GM12878 (cell line): Measurements from ENCODE around the gene TNFAIP8L2. TPM values are rescaled to one million over a fixed set of nuclear protein-coding genes. Genes with fewer than 3 reads are reported as not detected.

ENCODE experiments used
- ATAC-seq: fragments of 200-7000 bp; cut with Tn5 transposase; 3 replicates; pipeline ENCODE4 v1.9.1; 2020; ENCODE audit warnings: mild to moderate bottlenecking, moderate library complexity
- BruUV-seq: library from RNA; stranded (reverse); fragments of 400-500 nt; replicated peaks from 2 replicates; lab custom pipeline; 2021; lab: Mats Ljungman, UMichigan
- CTCF ChIA-PET: fragments of 300-600 bp; sonication (Branson Sonifier 250); formaldehyde crosslinking; extraction: SDS; loops from one replicate; lab custom pipeline; 2021; ENCODE audit warnings: inconsistent platforms; lab: Yijun Ruan, JAX
- POLR2A ChIA-PET: fragments of 350-600 bp; formaldehyde crosslinking; extraction: SDS; loops from one replicate; lab custom pipeline; 2021; ENCODE audit warnings: inconsistent platforms; lab: Charles Lee
- RAD21 ChIA-PET: fragments of 300-600 bp; sonication (Branson Sonifier 250); formaldehyde crosslinking; loops from one replicate; lab custom pipeline; 2023; ENCODE audit warnings: antibody characterized with exemption; ENCODE audit not compliant: unreplicated experiment; lab: Charles Lee
- SMC1A ChIA-PET: fragments of 300-600 bp; sonication (Branson Sonifier 250); formaldehyde crosslinking; loops from one replicate; lab custom pipeline; 2023; ENCODE audit not compliant: unreplicated experiment, uncharacterized antibody; lab: Charles Lee
- DNase-seq: peaks from one replicate; pipeline ENCODE4 v3.0.0-alpha.2; 2011; ENCODE audit warnings: low read depth, low spot score
- FAIRE-seq: peaks from 3 replicates; lab custom pipeline; 2011; peaks lifted over from hg19 to GRCh38; lab: Jason Lieb, UNC
- H2AFZ ChIP-seq: 2 replicates; pipeline ENCODE4 v1.6.0; 2011; ENCODE audit warnings: low read depth, low read length, control low read depth; ENCODE audit not compliant: control insufficient read depth
- H3K27ac ChIP-seq: 2 replicates; pipeline ENCODE4 v1.5.1; 2011; ENCODE audit warnings: control low read depth; ENCODE audit not compliant: control insufficient read depth, insufficient read depth
- H3K27me3 ChIP-seq, 2 experiments: replicated peaks in 1 of 2; 2 replicates each; pipeline versions ENCODE4 v1.6.0 to v1.6.1; 2011; ENCODE audit warnings: low read length in 1 of 2; ENCODE audit not compliant: control insufficient read depth in 2 of 2, insufficient read depth in 2 of 2
- H3K36me3 ChIP-seq, 2 experiments: 2 replicates each; pipeline ENCODE4 v1.5.1; 2011; ENCODE audit warnings: low read length in 1 of 2; ENCODE audit not compliant: control insufficient read depth in 2 of 2, insufficient read depth in 2 of 2
- H3K4me1 ChIP-seq: 2 replicates; pipeline ENCODE4 v1.6.1; 2011; ENCODE audit warnings: mild to moderate bottlenecking, low read length, moderate library complexity, mixed read lengths; ENCODE audit not compliant: control insufficient read depth, insufficient read depth
- H3K4me2 ChIP-seq: 2 replicates; pipeline ENCODE4 v1.6.0; 2011; ENCODE audit warnings: control low read depth; ENCODE audit not compliant: control insufficient read depth, insufficient read depth
- H3K4me3 ChIP-seq: fragments of 200-600 bp; sonication (generic); 2 replicates; pipeline ENCODE4 v1.5.1; 2016
- H3K79me2 ChIP-seq: 2 replicates; pipeline ENCODE4 v1.6.0; 2011; ENCODE audit warnings: low read length; ENCODE audit not compliant: control insufficient read depth, insufficient read depth
- H3K9ac ChIP-seq: 2 replicates; pipeline ENCODE4 v1.8.0; 2011; ENCODE audit warnings: low read length, control low read depth, mixed read lengths; ENCODE audit not compliant: control insufficient read depth, insufficient read depth
- H3K9me3 ChIP-seq: replicated peaks from 3 replicates; pipeline ENCODE4 v1.5.1; 2011; ENCODE audit warnings: mild to moderate bottlenecking, low read length; ENCODE audit not compliant: control insufficient read depth, insufficient read depth
- H4K20me1 ChIP-seq: 2 replicates; pipeline ENCODE4 v1.6.0; 2011; ENCODE audit not compliant: control insufficient read depth, insufficient read depth
- BCLAF1 ChIP-seq: fragments of 450-650 bp; IDR thresholded peaks from 2 replicates; pipeline ENCODE4 v1.6.1; 2017; ENCODE audit warnings: antibody characterized with exemption, mild to moderate bottlenecking, moderate library complexity
- BRCA1 ChIP-seq: IDR thresholded peaks from 2 replicates; pipeline ENCODE4 v1.6.1; 2011; ENCODE audit warnings: low read depth, low read length, improper control_type of control experiment
- CBX5 ChIP-seq: sonication (generic); IDR thresholded peaks from 2 replicates; pipeline ENCODE4 v1.6.1; 2016; ENCODE audit warnings: low read depth, moderate library complexity, mild to moderate bottlenecking, inconsistent platforms
- IRF5 ChIP-seq: fragments of 450-650 bp; IDR thresholded peaks from 2 replicates; pipeline ENCODE4 v1.6.1; 2017; ENCODE audit warnings: borderline replicate concordance
- MTA2 ChIP-seq: fragments of 450-650 bp; IDR thresholded peaks from 2 replicates; pipeline ENCODE4 v1.6.1; 2016; ENCODE audit warnings: low read depth, mild to moderate bottlenecking, moderate library complexity
- PAX8 ChIP-seq: fragments of 450-650 bp; IDR thresholded peaks from 2 replicates; pipeline ENCODE4 v1.6.1; 2017; ENCODE audit warnings: mild to moderate bottlenecking, moderate library complexity
- SREBF1 ChIP-seq: IDR thresholded peaks from 2 replicates; pipeline ENCODE4 v1.6.1; 2012; ENCODE audit warnings: mild to moderate bottlenecking, low read length
- TAF1 ChIP-seq: IDR thresholded peaks from 2 replicates; pipeline ENCODE4 v1.6.1; 2011; ENCODE audit warnings: mild to moderate bottlenecking, low read depth, low read length, borderline replicate concordance
- YY1 ChIP-seq: IDR thresholded peaks from 2 replicates; pipeline ENCODE4 v1.6.1; 2011; ENCODE audit warnings: low read depth, mild to moderate bottlenecking, low read length
- ZBTB33 ChIP-seq: fragments of 450-650 bp; IDR thresholded peaks from 2 replicates; pipeline ENCODE4 v1.6.1; 2017; ENCODE audit warnings: mild to moderate bottlenecking
- WGBS: methylation state at CpG from one replicate; pipeline ENCODE4 v1.1.6; 2016; ENCODE audit warnings: low lambda C conversion rate; ENCODE audit not compliant: insufficient replicate concordance, insufficient coverage; ENCODE audit errors: missing lambda C conversion rate; 5-methylcytosine and 5-hydroxymethylcytosine counted together
- in situ Hi-C: fragments of 300-500 bp; cut with MboI; formaldehyde crosslinking; loops from 9 replicates; pipeline ENCODE4 v1.14.3; 2018; ENCODE audit warnings: mixed read lengths
- intact Hi-C: fragments of 100-400 bp; cut with micrococcal nuclease; formaldehyde crosslinking; loops from one replicate; pipeline ENCODE4 v1.14.2; 2022; ENCODE audit not compliant: unreplicated experiment
- polyA plus RNA-seq, 11 experiments: library from polyadenylated mRNA; depleted of rRNA in 4 of 11; unstranded in 6 of 11; stranded (reverse) in 5 of 11; fragments of >200 nt; fragmentation: Nextera tagmentation in 4 of 11; fragmentation: Illumina TruSeq in 1 of 11; extraction: Ambion mirVana in 4 of 11; extraction: Trizol in 1 of 11; gene quantifications; 1 replicate in 1 of 11; 2 replicates in 10 of 11; pipeline versions ENCODE4 v1.2.1 to v1.2.3, GENCODE V29; 2011 to 2016; ENCODE audit warnings: inconsistent platforms in 2 of 11, missing spikeins in 2 of 11, low read depth in 1 of 11
- total RNA-seq, 4 experiments: library from RNA; depleted of rRNA in 3 of 4; stranded (reverse); fragments of >200 nt in 3 of 4; fragmentation: Illumina TruSeq in 1 of 4; extraction: Trizol in 1 of 4; gene quantifications; 2 replicates each; pipeline versions ENCODE4 v1.2.1 to v1.2.3, GENCODE V29; 2013 to 2021
- TF ChIP-seq, protein P1 (sequence below): fragments of 450-650 bp; formaldehyde crosslinking; IDR thresholded peaks from 2 replicates; pipeline ENCODE4 v1.4.0; 2022; ENCODE audit warnings: mild to moderate bottlenecking, moderate library complexity

Gene TNFAIP8L2
- total and polyA plus RNA-seq, 10 of the 15 experiments (the other 5 are each of a cell fraction or from before 2014, with no cell fraction given) = 5.4 to 26.3 (median 14.2) TPM

GRCh38 chr1:151156515-151156819 is at the start of gene TNFAIP8L2 (continued):
- no peak for TF ChIP-seq IRF5
- peak; percentile 39 for TF ChIP-seq TAF1
- peak; percentile 30 for TF ChIP-seq YY1
- no peak for TF ChIP-seq BRCA1

DNA sequence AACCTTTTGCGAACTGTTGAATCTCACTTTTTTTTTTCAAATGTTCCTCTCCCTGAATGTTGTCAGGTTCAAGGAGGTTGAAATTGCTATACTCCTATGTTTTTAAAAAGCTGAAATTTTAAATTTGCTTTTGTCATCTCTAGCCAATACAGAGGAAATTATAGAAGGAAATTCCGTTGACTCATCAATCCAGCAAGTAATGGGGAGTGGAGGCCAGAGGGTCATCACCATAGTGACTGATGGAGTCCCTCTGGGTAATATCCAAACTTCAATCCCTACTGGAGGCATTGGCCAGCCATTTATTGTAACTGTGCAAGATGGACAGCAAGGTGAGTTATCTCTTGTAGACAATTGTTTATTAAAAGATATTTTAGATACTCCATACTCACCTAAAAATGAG is 49.6 kb upstream of the TNFAIP8L2 start:
- no peak overlapping the region for H3K4me3 ChIP-seq
- ATAC-seq (no peak), FAIRE-seq (no peak), DNase-seq (no peak)
- no peak overlapping the region for H3K9ac ChIP-seq
- no peak overlapping the region for H2AFZ ChIP-seq
- no peaks in the 10 kb centered on the region for H4K20me1 ChIP-seq
- RAD21 ChIA-PET = no interaction called here
- in situ Hi-C loops (no loop called here), intact Hi-C loops (no loop called here)
- BruUV-seq = no TSS peak
- H3K36me3 ChIP-seq = no peaks in the 10 kb centered on the region
- H3K4me2 ChIP-seq = no peak overlapping the region
- no peaks in the 10 kb centered on the region for H3K79me2 ChIP-seq
- H3K27ac ChIP-seq = no peak overlapping the region
- 85% methylated on average over 2 of the region's 2 CpGs for WGBS
- SMC1A ChIA-PET = interaction anchor here (0.6 kb wide), 1 partner anchor 364 kb away, joined by 3 read pairs; no protein-coding TSS in a partner anchor
- no peaks in the 10 kb centered on the region for H3K9me3 ChIP-seq
- H3K4me1 ChIP-seq = no peaks in the 10 kb centered on the region
- CTCF ChIA-PET = no interaction called here
- TF ChIP-seq PAX8 = no peak
- no peak for TF ChIP-seq MTA2
- no peak for TF ChIP-seq BCLAF1
- TF ChIP-seq CBX5 = no peak
- TF ChIP-seq, protein P1, sequence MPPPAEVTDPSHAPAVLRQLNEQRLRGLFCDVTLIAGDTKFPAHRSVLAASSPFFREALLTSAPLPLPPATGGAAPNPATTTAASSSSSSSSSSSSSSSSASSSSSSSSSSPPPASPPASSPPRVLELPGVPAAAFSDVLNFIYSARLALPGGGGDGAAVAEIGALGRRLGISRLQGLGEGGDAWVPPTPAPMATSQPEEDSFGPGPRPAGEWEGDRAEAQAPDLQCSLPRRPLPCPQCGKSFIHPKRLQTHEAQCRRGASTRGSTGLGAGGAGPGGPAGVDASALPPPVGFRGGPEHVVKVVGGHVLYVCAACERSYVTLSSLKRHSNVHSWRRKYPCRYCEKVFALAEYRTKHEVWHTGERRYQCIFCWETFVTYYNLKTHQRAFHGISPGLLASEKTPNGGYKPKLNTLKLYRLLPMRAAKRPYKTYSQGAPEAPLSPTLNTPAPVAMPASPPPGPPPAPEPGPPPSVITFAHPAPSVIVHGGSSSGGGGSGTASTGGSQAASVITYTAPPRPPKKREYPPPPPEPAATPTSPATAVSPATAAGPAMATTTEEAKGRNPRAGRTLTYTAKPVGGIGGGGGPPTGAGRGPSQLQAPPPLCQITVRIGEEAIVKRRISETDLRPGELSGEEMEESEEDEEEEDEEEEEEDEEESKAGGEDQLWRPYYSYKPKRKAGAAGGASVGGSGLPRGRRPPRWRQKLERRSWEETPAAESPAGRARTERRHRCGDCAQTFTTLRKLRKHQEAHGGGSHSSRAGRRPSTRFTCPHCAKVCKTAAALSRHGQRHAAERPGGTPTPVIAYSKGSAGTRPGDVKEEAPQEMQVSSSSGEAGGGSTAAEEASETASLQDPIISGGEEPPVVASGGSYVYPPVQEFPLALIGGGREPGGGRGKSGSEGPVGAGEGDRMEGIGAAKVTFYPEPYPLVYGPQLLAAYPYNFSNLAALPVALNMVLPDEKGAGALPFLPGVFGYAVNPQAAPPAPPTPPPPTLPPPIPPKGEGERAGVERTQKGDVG (CRISPR knock-in tag) = no peak
- TF ChIP-seq SREBF1 = no peak
- TF ChIP-seq ZBTB33 = no peak
- POLR2A ChIA-PET = interaction anchor here (0.6 kb wide), 1 partner anchor 234 kb away, joined by 3 read pairs; no protein-coding TSS in a partner anchor
- H3K27me3 ChIP-seq = no peaks in the 10 kb centered on the region
